ENCODE measurements around the gene ZNF148. TPM values are rescaled to one million over a fixed set of nuclear protein-coding genes. Genes with fewer than 3 reads are reported as not detected.

The ZNF148 gene
- total RNA-seq, 1 experiment from 2014 or later: 19.7 TPM

GRCh38 chr3:125211523-125212090 is 163.5 kb downstream of the ZNF148 start:
- ChIA-PET POLR2A (interaction anchor here (0.9 kb wide), 1 partner anchor 91 kb away, joined by 3 read pairs; no protein-coding TSS in a partner anchor), CTCF (interaction anchor here (1.1 to 2.0 kb wide), 4 partner anchors 9 to 450 kb away, joined by 3 to 6 read pairs (median 5); no protein-coding TSS in a partner anchor)
- H3K27ac Mint-ChIP-seq: no peak overlapping the region
- no peak for TF ChIP-seq ZBTB21 (CRISPR knock-in tag; IDR thresholded peaks at IDR 0.05; ENCODE audit: borderline replicate concordance)
- 0 out of 2 replicates have a peak, but pooled peaks have one; percentile 46 for TF ChIP-seq ZNF281 (CRISPR knock-in tag; IDR thresholded peaks at IDR 0.05)
- no peaks in the 10 kb centered on the region for H3K9me3 Mint-ChIP-seq
- peak overlapping the region; percentile 69 for H3K4me3 Mint-ChIP-seq
- peak; percentile 25 for ATAC-seq
- H3K36me3 Mint-ChIP-seq: 0 out of 2 replicates have a peak, but pooled peaks cover 2% of the 10 kb centered on the region
- H3K27me3 Mint-ChIP-seq (ENCODE audit: low read depth): peaks cover 13% of the 10 kb centered on the region; the same call in 1 of the 2 replicates
- no peak for DNase-seq (ENCODE audit: low spot score)
- peaks cover 29% of the 10 kb centered on the region for H3K4me1 Mint-ChIP-seq

- Mint-ChIP-seq H3K4me3 (no peak overlapping the region), H3K27me3 (ENCODE audit: low read depth) (peaks cover 4% of the 10 kb centered on the region; the same call in 1 of the 2 replicates), H3K9me3 (no peaks in the 10 kb centered on the region), H3K27ac (no peak overlapping the region), H3K4me1 (peaks cover 11% of the 10 kb centered on the region), H3K36me3 (0 out of 2 replicates have a peak, but pooled peaks cover 2% of the 10 kb centered on the region)
- ATAC-seq (no peak), DNase-seq (ENCODE audit: low spot score) (no peak)
- ChIA-PET CTCF (no interaction called here), POLR2A (no interaction called here)
- TF ChIP-seq SP1 (CRISPR knock-in tag; conservative IDR thresholded peaks at IDR 0.05) (no peak), IRF2 (CRISPR knock-in tag; IDR thresholded peaks at IDR 0.05; ENCODE audit: borderline replicate concordance, low read depth) (no peak), TP53 (CRISPR knock-in tag; IDR thresholded peaks at IDR 0.05) (no peak), ZNF423 (CRISPR knock-in tag; IDR thresholded peaks at IDR 0.05) (no peak), GRHL2 (CRISPR knock-in tag; IDR thresholded peaks at IDR 0.05; ENCODE audit: insufficient replicate concordance, severe bottlenecking) (no peak), EMX1 (CRISPR knock-in tag; IDR thresholded peaks at IDR 0.05) (no peak), AR (CRISPR knock-in tag; IDR thresholded peaks at IDR 0.05) (no peak), TEAD4 (CRISPR knock-in tag; IDR thresholded peaks at IDR 0.05) (no peak), ZBTB21 (CRISPR knock-in tag; IDR thresholded peaks at IDR 0.05; ENCODE audit: borderline replicate concordance) (no peak), HMGA2 (CRISPR knock-in tag; IDR thresholded peaks at IDR 0.05) (no peak), PRDM15 (CRISPR knock-in tag; IDR thresholded peaks at IDR 0.05) (no peak), ZNF317 (CRISPR knock-in tag; IDR thresholded peaks at IDR 0.05; ENCODE audit: borderline replicate concordance, low read depth) (no peak), ATF1 (CRISPR knock-in tag; IDR thresholded peaks at IDR 0.05) (no peak), ZNF138 (CRISPR knock-in tag; conservative IDR thresholded peaks at IDR 0.05) (no peak), MXD4 (CRISPR knock-in tag; IDR thresholded peaks at IDR 0.05; ENCODE audit: borderline replicate concordance) (no peak), ZNF425 (CRISPR knock-in tag; conservative IDR thresholded peaks at IDR 0.05) (no peak), CREM (CRISPR knock-in tag; IDR thresholded peaks at IDR 0.05) (no peak)
Measured at GRCh38 chr3:125207949-125208568, 167.1 kb downstream of the ZNF148 start.
